Measurements from ENCODE around the gene TMEM255B.
A peak's percentile ranks its signal among the peaks of the same experiment; 100 is the strongest.

Gene TMEM255B

GRCh38 chr13:113775451-113776145 is 16.6 kb downstream of the TMEM255B start:
- TF ChIP-seq POLR2A (IDR thresholded peaks at IDR 0.05; ENCODE audit: low read length) = no peak
- TF ChIP-seq GATA1 (IDR thresholded peaks at IDR 0.05; ENCODE audit: low read depth, low read length) = no peak
- no peak for DNase-seq

- TF ChIP-seq GATA1 (IDR thresholded peaks at IDR 0.05; ENCODE audit: low read depth, low read length) (no peak), POLR2A (IDR thresholded peaks at IDR 0.05; ENCODE audit: low read length) (no peak)
- DNase-seq = no peak
These were observed 17.5 kb downstream of the TMEM255B start for GRCh38 chr13:113776231-113777125.

GRCh38 chr13:113777311-113778260 is 18.6 kb downstream of the TMEM255B start:
- no peak for TF ChIP-seq GATA1 (IDR thresholded peaks at IDR 0.05; ENCODE audit: low read depth, low read length)
- TF ChIP-seq POLR2A (IDR thresholded peaks at IDR 0.05; ENCODE audit: low read length) = no peak
- DNase-seq = peak in 1 of 2 experiments; percentile 20

GRCh38 chr13:113781571-113781970 is 22.5 kb downstream of the TMEM255B start:
- no peak for TF ChIP-seq POLR2A (IDR thresholded peaks at IDR 0.05; ENCODE audit: low read length)
- no peak for TF ChIP-seq GATA1 (IDR thresholded peaks at IDR 0.05; ENCODE audit: low read depth, low read length)
- DNase-seq = no peak

DNA sequence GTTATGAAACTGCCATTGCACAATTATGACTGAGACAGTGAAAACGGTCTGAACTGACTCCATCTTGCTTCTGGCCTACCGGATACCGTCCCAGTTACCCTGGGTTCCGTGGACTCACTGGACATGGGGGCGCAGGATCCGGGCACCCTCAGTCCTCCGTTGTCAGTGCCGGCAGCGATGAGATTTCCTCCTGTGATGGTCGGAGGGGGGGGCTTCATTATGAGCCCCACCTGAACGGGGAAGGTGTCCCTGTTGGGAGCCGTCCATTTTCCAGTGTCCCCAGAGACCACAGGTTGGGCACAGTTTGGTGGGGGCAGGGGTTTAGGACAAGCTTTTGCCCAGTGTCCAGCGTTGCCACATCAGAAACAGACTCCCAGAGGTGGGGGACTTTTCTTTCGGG is 23.4 kb downstream of the TMEM255B start:
- TF ChIP-seq POLR2A (IDR thresholded peaks at IDR 0.05; ENCODE audit: low read length) (no peak), GATA1 (IDR thresholded peaks at IDR 0.05; ENCODE audit: low read depth, low read length) (no peak)
- no peak for DNase-seq

- TF ChIP-seq GATA1 (IDR thresholded peaks at IDR 0.05; ENCODE audit: low read depth, low read length) (no peak), POLR2A (IDR thresholded peaks at IDR 0.05; ENCODE audit: low read length) (no peak)
- DNase-seq = no peak
These were observed 24.3 kb downstream of the TMEM255B start for GRCh38 chr13:113783200-113783881.

DNA sequence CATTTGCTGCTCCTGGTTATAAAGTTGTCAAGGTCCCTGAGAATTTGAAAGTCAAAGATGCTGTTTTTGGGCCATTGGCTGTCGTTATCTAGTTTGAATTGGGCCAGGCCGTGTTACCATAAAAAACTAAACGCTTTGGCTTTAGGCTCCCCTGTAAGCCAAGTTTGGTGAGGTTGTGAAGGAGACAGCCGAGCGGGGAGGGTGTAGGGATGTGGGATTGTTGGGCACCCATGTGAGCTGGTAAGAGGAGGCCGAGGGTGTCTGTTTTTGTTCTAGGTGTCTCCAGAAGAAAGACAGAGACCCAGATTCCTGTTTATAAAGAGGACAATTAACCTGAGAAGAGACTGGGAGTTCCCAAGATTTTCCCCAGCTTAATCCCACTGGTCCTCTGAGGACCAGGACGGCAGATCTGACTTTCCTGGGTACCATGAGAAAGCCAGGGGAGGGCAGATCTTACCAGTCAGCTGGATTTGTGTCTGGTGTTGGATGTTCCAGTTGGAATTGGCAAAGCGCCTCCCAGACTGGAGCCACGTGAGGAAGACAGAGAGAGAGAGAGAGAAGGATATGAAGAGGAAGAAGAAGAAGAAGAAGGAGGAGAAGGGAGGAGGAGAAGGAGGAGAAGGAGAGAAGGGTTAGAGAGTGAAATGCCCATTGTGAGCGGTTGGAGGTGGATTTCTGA is 25.1 kb downstream of the TMEM255B start:
- TF ChIP-seq POLR2A (IDR thresholded peaks at IDR 0.05; ENCODE audit: low read length) = no peak
- no peak for TF ChIP-seq GATA1 (IDR thresholded peaks at IDR 0.05; ENCODE audit: low read depth, low read length)
- DNase-seq = no peak

GRCh38 chr13:113784645-113785024 is 25.6 kb downstream of the TMEM255B start:
- DNase-seq = no peak
- TF ChIP-seq POLR2A (IDR thresholded peaks at IDR 0.05; ENCODE audit: low read length) = no peak

DNA sequence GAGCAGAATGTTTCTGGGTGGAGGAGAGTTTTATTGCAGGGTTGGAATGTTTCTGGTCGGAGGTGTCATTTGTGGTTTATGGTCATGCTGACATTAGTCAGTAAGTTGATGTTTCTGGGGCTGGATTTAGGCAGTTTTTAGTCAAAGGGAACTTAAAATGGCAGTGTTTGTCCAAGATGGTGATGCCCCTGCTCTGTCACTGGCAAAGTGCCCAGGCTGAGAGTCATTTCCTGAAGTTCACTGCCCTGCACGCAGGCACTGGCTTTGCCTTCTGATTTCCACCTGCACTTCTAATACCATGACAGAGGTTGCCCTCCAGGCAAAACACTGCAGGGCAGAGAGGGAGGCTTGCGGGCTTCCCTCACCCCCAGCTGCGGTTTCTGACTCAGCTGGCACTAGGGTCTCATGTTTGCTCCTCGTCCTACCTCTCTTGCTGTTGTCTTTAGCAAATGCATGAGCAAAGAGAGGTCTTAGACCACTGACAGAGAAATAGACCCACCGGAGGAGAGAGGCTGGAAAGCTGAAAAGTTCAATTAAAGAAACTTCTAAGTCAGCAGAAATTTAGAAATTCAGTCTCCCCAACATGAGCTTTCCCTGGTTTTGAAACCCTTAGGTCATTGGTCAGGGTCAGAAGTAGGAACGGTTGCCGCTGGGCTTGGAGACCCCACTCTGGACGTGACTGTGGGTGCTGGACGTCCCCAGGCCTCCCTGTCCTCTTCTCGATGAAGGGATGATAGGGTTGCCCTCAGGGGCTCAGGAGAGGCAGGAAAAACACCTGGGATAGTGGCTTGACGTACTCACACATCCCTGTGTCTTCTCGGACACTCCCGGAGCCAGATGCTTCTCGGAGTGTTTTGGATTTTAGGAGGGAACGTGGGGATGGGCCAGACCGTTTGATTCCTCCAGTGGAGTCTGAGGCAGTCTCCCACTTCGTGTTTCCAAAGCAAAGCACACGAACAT is 26.3 kb downstream of the TMEM255B start:
- no peak for DNase-seq

DNA sequence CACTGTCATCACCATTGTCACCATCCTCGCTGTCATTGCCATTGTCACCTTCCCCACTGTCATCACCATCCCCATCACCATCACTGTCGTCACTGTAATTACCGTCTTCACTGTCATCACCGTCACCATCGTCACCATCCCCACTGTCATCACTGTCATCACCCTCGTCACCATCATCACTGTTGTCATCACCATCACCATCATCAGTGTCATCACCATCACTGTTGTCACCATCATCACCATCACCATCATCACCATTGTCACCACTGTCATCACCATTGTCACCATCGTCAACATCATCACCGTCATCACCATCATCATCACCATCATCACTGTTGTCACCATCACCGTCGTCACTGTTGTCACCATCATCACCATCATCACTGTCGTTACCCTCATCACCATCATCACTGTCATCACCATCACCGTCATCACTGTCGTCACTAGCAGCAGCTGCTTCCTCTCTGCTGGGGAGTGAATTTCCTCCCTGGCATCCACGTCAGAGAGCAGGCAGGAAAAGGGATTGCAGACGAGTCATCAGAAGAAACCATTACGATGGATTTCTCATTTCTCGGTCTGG is 27.3 kb downstream of the TMEM255B start:
- no peak for TF ChIP-seq GATA1 (IDR thresholded peaks at IDR 0.05; ENCODE audit: low read depth, low read length)
- no peak for TF ChIP-seq POLR2A (IDR thresholded peaks at IDR 0.05; ENCODE audit: low read length)
- no peak for DNase-seq

More for the DNA sequence above, 26.3 kb downstream of the TMEM255B start:
- TF ChIP-seq GATA1 (IDR thresholded peaks at IDR 0.05; ENCODE audit: low read depth, low read length) = no peak
- no peak for TF ChIP-seq POLR2A (IDR thresholded peaks at IDR 0.05; ENCODE audit: low read length)

DNA sequence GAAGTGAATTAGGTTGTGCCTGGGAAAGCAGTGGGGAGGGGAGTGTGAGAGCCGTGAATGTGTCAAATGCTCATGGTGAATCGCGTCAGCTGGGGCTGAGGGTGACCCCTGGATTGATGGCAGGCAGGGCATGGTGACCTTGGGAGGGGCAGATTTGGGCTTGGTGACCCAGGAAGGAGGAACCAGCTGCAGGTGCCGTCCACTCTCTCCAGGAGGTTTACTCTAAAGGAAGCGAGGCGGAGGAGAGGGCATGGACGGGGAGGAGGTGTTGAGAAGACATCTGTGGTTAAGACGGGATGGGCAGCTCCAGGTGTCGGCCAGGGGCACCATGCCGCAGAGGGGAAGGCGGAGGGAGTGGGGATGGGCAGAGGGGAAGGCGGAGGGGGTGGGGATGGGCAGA is 28.7 kb downstream of the TMEM255B start:
- DNase-seq = no peak
- TF ChIP-seq POLR2A (IDR thresholded peaks at IDR 0.05; ENCODE audit: low read length) (no peak), GATA1 (IDR thresholded peaks at IDR 0.05; ENCODE audit: low read depth, low read length) (no peak)
